A673 (cell line): ENCODE results near the gene MSI2.

Source experiments
- EZH2 ChIP-seq: fragments of 200-600 bp; sonication (generic); IDR thresholded peaks from 2 replicates; pipeline ENCODE4 v1.6.1; 2017; ENCODE audit warnings: borderline replicate concordance, low read depth, mild to moderate bottlenecking, mixed read lengths, antibody characterized with exemption, low read length; ENCODE audit not compliant: poor library complexity, severe bottlenecking
- TF ChIP-seq, protein P1 (sequence below): fragments of 300-800, 200-600 bp; sonication (generic); conservative IDR thresholded peaks from 2 replicates; pipeline ENCODE4 v1.5.1; 2017; ENCODE audit warnings: low read depth, mild to moderate bottlenecking, antibody characterized with exemption, low read length, moderate library complexity, mixed read lengths

DNA sequence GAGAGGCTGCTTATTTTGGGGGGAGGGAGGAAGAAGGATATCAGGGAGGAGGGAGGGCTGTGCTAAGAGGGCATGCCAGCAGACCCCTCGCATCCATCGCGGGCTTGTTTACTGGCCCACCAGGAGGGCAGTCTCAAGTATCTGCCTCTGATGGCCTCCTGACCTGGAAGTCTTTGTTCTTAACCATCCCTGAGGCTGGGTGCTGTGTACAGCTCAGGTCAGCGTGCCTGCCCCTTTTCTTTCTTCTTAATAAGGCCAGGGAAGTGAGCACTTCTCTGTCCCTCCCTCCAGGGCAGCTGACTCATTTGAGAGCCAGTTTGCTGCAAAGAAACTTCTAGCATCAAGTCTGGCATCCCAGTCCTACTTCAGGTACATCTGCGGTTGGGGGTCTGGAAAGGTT, 331.8 kb downstream of the MSI2 start:
- TF ChIP-seq, protein P1, sequence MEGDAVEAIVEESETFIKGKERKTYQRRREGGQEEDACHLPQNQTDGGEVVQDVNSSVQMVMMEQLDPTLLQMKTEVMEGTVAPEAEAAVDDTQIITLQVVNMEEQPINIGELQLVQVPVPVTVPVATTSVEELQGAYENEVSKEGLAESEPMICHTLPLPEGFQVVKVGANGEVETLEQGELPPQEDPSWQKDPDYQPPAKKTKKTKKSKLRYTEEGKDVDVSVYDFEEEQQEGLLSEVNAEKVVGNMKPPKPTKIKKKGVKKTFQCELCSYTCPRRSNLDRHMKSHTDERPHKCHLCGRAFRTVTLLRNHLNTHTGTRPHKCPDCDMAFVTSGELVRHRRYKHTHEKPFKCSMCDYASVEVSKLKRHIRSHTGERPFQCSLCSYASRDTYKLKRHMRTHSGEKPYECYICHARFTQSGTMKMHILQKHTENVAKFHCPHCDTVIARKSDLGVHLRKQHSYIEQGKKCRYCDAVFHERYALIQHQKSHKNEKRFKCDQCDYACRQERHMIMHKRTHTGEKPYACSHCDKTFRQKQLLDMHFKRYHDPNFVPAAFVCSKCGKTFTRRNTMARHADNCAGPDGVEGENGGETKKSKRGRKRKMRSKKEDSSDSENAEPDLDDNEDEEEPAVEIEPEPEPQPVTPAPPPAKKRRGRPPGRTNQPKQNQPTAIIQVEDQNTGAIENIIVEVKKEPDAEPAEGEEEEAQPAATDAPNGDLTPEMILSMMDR: no peak
- TF ChIP-seq EZH2: no peak
